Breast epithelium (tissue), 4 donors: Measurements from ENCODE around the gene PRR12. TPM values are rescaled to one million over a fixed set of nuclear protein-coding genes. Genes with fewer than 3 reads are reported as not detected.

Experiments used
- DNase-seq, 2 donors: peaks; one replicate each; pipeline ENCODE4 v3.0.0-alpha.2; 2019; ENCODE audit warnings: low spot score in 2 of 2
- H3K27ac ChIP-seq, 2 donors: fragments of 200-600 bp; sonication (generic) in 1 of 2; one replicate each; pipeline ENCODE4 v1.5.1; 2016 to 2019; ENCODE audit warnings: mild to moderate bottlenecking in 1 of 2
- H3K27me3 ChIP-seq, 2 donors: fragments of 200-600 bp; sonication (generic) in 1 of 2; one replicate each; pipeline versions ENCODE4 v1.5.1 to v1.6.0; 2017 to 2019; ENCODE audit warnings: control low read depth in 1 of 2, mild to moderate bottlenecking in 1 of 2
- H3K36me3 ChIP-seq: fragments of 200-600 bp; one replicate; pipeline ENCODE4 v1.5.1; 2019
- H3K4me1 ChIP-seq, 2 donors: fragments of 200-600 bp; sonication (generic); one replicate each; pipeline ENCODE4 v1.5.1; 2016 to 2019; ENCODE audit warnings: control low read depth in 1 of 2
- H3K4me3 ChIP-seq, 3 donors: fragments of 200-600 bp; sonication (generic); 1 replicate in 2 of 3; 2 replicates in 1 of 3; pipeline ENCODE4 v1.5.1; 2016 to 2019; ENCODE audit warnings: mild to moderate bottlenecking in 3 of 3, moderate library complexity in 2 of 3
- H3K9me3 ChIP-seq, 2 donors: fragments of 200-600 bp; sonication (generic) in 1 of 2; one replicate each; pipeline ENCODE4 v1.5.1; 2016 to 2019; ENCODE audit warnings: control low read depth in 1 of 2
- POLR2A ChIP-seq: fragments of 450-650 bp; IDR thresholded peaks from one replicate; pipeline ENCODE4 v1.6.1; 2016; ENCODE audit warnings: antibody characterized with exemption, mild to moderate bottlenecking, moderate library complexity
- POLR2AphosphoS5 ChIP-seq, 3 donors: sonication (generic); formaldehyde crosslinking; IDR thresholded peaks; one replicate each; pipeline ENCODE4 v1.6.1; 2017; ENCODE audit warnings: antibody characterized with exemption in 3 of 3
- intact Hi-C: fragments of 100-400 bp; cut with DNase I; formaldehyde crosslinking; loops from one replicate; pipeline ENCODE4 v1.15.1; 2023; ENCODE audit warnings: low total_unique reads
- total RNA-seq, 3 donors: library from RNA; depleted of rRNA; stranded (reverse); fragments of >200 nt; gene quantifications; one replicate each; pipeline ENCODE4 v1.1.0, GENCODE V29; 2016
- TF ChIP-seq, protein P1 (sequence below), 3 donors: fragments of 450-650 bp; IDR thresholded peaks; one replicate each; pipeline ENCODE4 v1.5.1; 2016 to 2017; ENCODE audit warnings: antibody characterized with exemption in 3 of 3, mild to moderate bottlenecking in 3 of 3, moderate library complexity in 3 of 3

PRR12 gene
- total RNA-seq, 3 donors from 2014 or later: 6.2 to 8.8 (median 6.3) TPM

DNA sequence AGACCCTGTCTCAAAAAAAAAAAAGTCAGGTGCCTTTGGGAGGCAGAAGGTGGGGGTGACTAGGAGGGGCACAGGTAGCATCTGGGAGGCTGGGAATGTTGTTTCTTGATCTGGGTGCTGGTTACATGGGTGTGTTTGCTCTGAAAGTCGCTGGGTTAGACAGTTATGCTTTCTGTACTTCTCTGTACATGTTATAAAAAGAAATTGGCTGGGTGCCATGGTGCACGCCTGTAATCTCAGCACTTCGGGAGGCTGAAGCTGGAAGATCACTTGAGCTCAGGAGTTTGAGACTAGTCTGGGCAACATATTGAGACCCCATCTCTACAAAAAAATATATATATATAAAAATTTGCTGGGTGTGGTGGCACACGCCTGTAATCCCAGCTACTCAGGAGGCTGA lies 25.7 kb upstream of the PRR12 start:
- Histone ChIP-seq H3K27ac (no peak overlapping the region), H3K27me3 (no peaks in the 10 kb centered on the region), H3K4me3 (no peak overlapping the region), H3K9me3 (no peaks in the 10 kb centered on the region), H3K4me1 (no peaks in the 10 kb centered on the region), H3K36me3 (no peaks in the 10 kb centered on the region)
- TF ChIP-seq, protein P1, sequence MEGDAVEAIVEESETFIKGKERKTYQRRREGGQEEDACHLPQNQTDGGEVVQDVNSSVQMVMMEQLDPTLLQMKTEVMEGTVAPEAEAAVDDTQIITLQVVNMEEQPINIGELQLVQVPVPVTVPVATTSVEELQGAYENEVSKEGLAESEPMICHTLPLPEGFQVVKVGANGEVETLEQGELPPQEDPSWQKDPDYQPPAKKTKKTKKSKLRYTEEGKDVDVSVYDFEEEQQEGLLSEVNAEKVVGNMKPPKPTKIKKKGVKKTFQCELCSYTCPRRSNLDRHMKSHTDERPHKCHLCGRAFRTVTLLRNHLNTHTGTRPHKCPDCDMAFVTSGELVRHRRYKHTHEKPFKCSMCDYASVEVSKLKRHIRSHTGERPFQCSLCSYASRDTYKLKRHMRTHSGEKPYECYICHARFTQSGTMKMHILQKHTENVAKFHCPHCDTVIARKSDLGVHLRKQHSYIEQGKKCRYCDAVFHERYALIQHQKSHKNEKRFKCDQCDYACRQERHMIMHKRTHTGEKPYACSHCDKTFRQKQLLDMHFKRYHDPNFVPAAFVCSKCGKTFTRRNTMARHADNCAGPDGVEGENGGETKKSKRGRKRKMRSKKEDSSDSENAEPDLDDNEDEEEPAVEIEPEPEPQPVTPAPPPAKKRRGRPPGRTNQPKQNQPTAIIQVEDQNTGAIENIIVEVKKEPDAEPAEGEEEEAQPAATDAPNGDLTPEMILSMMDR (IDR thresholded peaks at IDR 0.05): no peak
- TF ChIP-seq POLR2AphosphoS5 (IDR thresholded peaks at IDR 0.05): no peak
- TF ChIP-seq POLR2A: no peak
- no peak for DNase-seq
- intact Hi-C loops: no loop called here

DNA sequence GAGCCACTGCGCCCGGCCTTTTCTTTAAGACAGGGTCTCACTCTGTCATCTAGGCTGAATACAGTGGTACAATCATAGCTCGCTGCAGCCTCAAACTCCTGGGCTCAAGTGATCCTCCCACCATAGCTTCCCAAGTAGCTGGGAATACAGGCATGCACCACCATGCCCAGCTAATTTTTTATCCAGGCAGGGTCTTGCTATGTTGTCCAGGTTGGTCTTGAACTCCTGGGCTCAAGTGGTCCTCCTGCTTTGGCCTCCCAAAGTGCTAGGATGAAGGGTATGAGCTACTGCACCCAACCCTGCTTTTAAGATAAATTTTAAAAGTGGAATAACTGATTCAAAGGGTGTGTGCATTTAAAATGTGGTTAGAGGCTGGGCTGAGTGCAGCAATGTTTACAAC lies 24.7 kb upstream of the PRR12 start:
- Histone ChIP-seq H3K27ac (no peak overlapping the region), H3K36me3 (no peaks in the 10 kb centered on the region), H3K27me3 (no peaks in the 10 kb centered on the region), H3K9me3 (no peaks in the 10 kb centered on the region), H3K4me1 (no peaks in the 10 kb centered on the region), H3K4me3 (no peak overlapping the region)
- TF ChIP-seq, protein P1 (IDR thresholded peaks at IDR 0.05): no peak
- no peak for TF ChIP-seq POLR2A
- no peak for TF ChIP-seq POLR2AphosphoS5 (IDR thresholded peaks at IDR 0.05)
- no peak for DNase-seq
- intact Hi-C loops: no loop called here

DNA sequence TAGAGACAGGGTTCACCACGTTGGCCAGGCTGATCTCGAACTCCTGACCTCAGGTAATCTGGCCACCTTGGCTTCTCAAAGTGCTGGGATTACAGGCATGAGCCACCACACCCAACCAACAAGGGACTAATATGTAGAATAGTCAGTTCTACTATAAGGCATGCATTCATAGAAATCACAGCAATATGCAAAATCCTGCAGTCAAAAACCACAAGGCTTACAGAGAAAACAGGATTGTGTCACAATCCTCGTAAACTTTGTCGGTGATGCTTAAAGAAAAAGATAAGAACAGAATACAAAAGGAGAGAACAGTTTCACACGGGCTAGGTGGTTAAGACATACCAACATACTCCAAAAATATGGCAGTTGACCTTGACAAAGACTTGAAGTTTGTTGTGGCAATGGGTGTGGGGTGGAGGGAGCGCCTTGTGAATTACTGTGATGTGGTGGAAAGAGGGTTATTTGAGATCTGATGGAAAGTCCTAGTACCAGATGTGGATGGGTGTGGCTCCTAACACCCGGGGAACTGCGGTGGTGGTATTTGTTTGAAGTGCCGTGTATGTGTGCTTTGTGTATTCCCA lies 23.0 kb upstream of the PRR12 start:
- Histone ChIP-seq H3K4me1 (no peaks in the 10 kb centered on the region), H3K4me3 (no peak overlapping the region), H3K27ac (no peak overlapping the region), H3K36me3 (no peaks in the 10 kb centered on the region), H3K9me3 (no peaks in the 10 kb centered on the region), H3K27me3 (no peaks in the 10 kb centered on the region)
- no peak for DNase-seq
- intact Hi-C loops: no loop called here
- TF ChIP-seq POLR2A (no peak), POLR2AphosphoS5 (IDR thresholded peaks at IDR 0.05) (no peak)
- TF ChIP-seq, protein P1 (IDR thresholded peaks at IDR 0.05): no peak

DNA sequence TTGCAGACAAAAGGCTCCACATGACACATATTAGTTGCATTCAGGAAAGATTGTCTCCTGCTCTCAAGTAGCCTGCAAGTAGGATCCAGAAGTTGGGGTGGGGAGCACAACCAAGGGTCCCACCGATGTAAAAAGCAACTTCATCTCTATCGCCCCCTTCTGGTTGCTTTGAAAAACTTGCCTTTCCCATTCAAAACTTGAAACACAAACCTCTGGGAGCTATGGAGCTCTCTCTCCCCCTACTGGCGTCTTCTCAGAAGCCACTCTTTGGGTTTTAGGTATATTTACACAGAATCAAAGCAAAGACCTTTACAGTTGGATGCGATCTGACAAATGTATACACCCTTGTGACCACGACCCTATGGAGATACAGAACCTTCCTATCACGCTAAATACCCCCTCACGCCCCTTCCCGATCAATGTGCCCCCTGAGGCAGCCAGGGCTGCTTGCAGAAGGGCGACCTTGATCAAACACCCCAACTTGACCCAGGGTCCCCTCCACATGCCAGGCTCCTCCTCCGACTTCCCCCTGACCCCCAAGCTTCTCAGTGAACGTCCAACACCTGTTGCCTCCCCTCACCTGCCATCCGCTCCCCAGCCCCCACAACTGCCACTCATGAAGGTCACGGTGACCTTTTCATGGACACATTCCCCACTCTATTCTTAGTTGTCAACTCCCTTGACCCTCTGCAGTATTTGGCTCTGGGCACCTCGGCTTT lies 20.7 kb upstream of the PRR12 start:
- no peaks in the 10 kb centered on the region for H3K9me3 ChIP-seq
- H3K4me1 ChIP-seq: no peaks in the 10 kb centered on the region
- no peaks in the 10 kb centered on the region for H3K36me3 ChIP-seq
- intact Hi-C loops: no loop called here
- no peak overlapping the region for H3K4me3 ChIP-seq
- no peak for DNase-seq
- TF ChIP-seq POLR2AphosphoS5 (IDR thresholded peaks at IDR 0.05) (peak in 1 of 3 donors; percentile 16), POLR2A (no peak)
- TF ChIP-seq, protein P1 (IDR thresholded peaks at IDR 0.05): peak; percentile 82 to 96 (median 94)
- H3K27me3 ChIP-seq: no peaks in the 10 kb centered on the region
- H3K27ac ChIP-seq: peak overlapping the region in 1 of 2 donors; percentile 26

DNA sequence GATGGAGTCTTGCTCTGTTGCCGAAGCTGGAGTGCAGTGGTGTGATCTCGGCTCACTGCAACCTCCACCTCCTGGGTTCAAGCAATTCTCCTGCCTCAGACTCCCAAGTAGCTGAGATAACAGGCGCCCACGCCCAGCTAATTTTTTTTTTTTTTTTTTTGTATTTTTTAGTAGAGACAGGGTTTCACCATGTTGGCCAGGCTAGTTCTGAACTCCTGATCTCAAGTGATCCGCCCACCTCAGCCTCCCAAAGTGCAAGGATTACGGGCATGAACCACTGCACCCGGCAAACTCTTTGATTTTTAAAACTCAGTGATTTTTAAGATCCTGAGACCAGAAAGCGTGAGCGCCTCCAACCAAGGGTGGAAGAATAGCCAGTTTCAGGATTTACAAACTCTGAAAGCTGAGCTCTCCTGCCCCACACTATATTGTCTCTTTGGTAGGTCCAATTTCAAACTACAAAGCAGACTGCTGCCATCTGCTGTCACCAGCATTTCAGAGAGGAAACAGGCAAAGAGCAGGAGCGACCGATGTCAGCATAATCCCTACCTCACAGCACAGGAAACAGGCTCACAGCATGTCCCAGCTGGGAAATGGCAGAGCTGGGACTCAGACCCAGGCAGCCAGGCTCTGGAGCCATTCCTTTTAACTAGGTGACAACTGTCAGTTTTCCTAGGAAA lies 19.8 kb upstream of the PRR12 start:
- no peaks in the 10 kb centered on the region for H3K27me3 ChIP-seq
- no peak for DNase-seq
- H3K4me1 ChIP-seq: no peaks in the 10 kb centered on the region
- no peak for TF ChIP-seq POLR2A
- no peak for TF ChIP-seq POLR2AphosphoS5 (IDR thresholded peaks at IDR 0.05)
- TF ChIP-seq, protein P1 (IDR thresholded peaks at IDR 0.05): no peak
- H3K4me3 ChIP-seq: no peak overlapping the region
- no peaks in the 10 kb centered on the region for H3K9me3 ChIP-seq
- H3K27ac ChIP-seq: peak overlapping the region in 1 of 2 donors; percentile 69
- intact Hi-C loops: no loop called here
- H3K36me3 ChIP-seq: no peaks in the 10 kb centered on the region
